Endothelial cell of umbilical vein (primary cell): ENCODE results near the gene POLE. TPM values are rescaled to one million over a fixed set of nuclear protein-coding genes. Genes with fewer than 3 reads are reported as not detected.

Source experiments
- BruUV-seq: library from RNA; stranded (reverse); fragments of 400-500 nt; replicated peaks from 2 replicates; lab custom pipeline; 2021; lab: Mats Ljungman, UMichigan
- CTCF ChIA-PET: fragments of 300-600, 350-600 bp; sonication (Branson Sonifier 250); formaldehyde crosslinking; loops from one replicate; lab custom pipeline; 2021; ENCODE audit warnings: antibody characterized with exemption, inconsistent platforms; lab: Charles Lee
- POLR2A ChIA-PET: fragments of 300-600, 350-600 bp; sonication (Branson Sonifier 250); formaldehyde crosslinking; loops from one replicate; lab custom pipeline; 2021; ENCODE audit warnings: antibody characterized with exemption, inconsistent platforms; lab: Charles Lee
- DNase-seq: peaks from one replicate; pipeline ENCODE4 v3.0.0-alpha.2; 2011; ENCODE audit warnings: low read depth, low spot score
- FAIRE-seq: peaks from 2 replicates; lab custom pipeline; 2011; peaks lifted over from hg19 to GRCh38; lab: Jason Lieb, UNC
- H2AFZ ChIP-seq: 2 replicates; pipeline ENCODE4 v1.6.0; 2012; ENCODE audit warnings: low read depth, low read length, control low read depth, inconsistent platforms
- H3K27ac ChIP-seq: 2 replicates; pipeline ENCODE4 v1.5.1; 2011; ENCODE audit warnings: low read depth, mild to moderate bottlenecking, control low read depth, low read length, moderate library complexity; ENCODE audit not compliant: insufficient read depth
- H3K27me3 ChIP-seq, 2 experiments: 2 replicates each; pipeline versions ENCODE4 v1.6.0 to v1.6.1; 2011; ENCODE audit warnings: low read length in 2 of 2, mixed read lengths in 1 of 2; ENCODE audit not compliant: control insufficient read depth in 2 of 2, insufficient read depth in 2 of 2
- H3K36me3 ChIP-seq, 2 experiments: 2 replicates in 1 of 2; 3 replicates in 1 of 2; pipeline ENCODE4 v1.5.1; 2011; ENCODE audit warnings: low read length in 2 of 2, mild to moderate bottlenecking in 1 of 2, moderate library complexity in 1 of 2; ENCODE audit not compliant: control insufficient read depth in 2 of 2, insufficient read depth in 2 of 2; ENCODE audit errors: extremely low read depth in 1 of 2
- H3K4me1 ChIP-seq: 3 replicates; pipeline ENCODE4 v1.5.1; 2011; ENCODE audit warnings: mild to moderate bottlenecking, low read length; ENCODE audit not compliant: control insufficient read depth, insufficient read depth; ENCODE audit errors: extremely low read depth
- H3K4me2 ChIP-seq: 2 replicates; pipeline ENCODE4 v1.6.1; 2011; ENCODE audit warnings: low read length, control low read depth, mixed read lengths; ENCODE audit not compliant: insufficient read depth
- H3K4me3 ChIP-seq, 3 experiments: fragments of 200-600 bp in 1 of 3; sonication (generic), shearing (Covaris generic) in 1 of 3; replicated peaks in 1 of 3; 2 replicates each; pipeline ENCODE4 v1.5.1; 2011 to 2016; ENCODE audit warnings: control low read depth in 3 of 3, low read length in 3 of 3, mild to moderate bottlenecking in 2 of 3, inconsistent platforms in 1 of 3, low read depth in 1 of 3, moderate library complexity in 1 of 3; ENCODE audit not compliant: insufficient read depth in 1 of 3
- H3K79me2 ChIP-seq: 2 replicates; pipeline ENCODE4 v1.6.0; 2012; ENCODE audit warnings: low read length, inconsistent platforms; ENCODE audit not compliant: control insufficient read depth, insufficient read depth
- H3K9ac ChIP-seq: replicated peaks from 2 replicates; pipeline ENCODE3; 2011; ENCODE audit warnings: low read length, control low read depth; ENCODE audit not compliant: insufficient read depth; ENCODE audit errors: extremely low read depth
- H3K9me1 ChIP-seq: replicated peaks from 3 replicates; pipeline ENCODE4 v1.6.0; 2011; ENCODE audit warnings: mild to moderate bottlenecking, low read length; ENCODE audit not compliant: control insufficient read depth, insufficient read depth; ENCODE audit errors: extremely low read depth
- H3K9me3 ChIP-seq: replicated peaks from 2 replicates; pipeline ENCODE4 v1.5.1; 2012; ENCODE audit warnings: low read length, inconsistent platforms; ENCODE audit not compliant: control insufficient read depth, insufficient read depth
- H4K20me1 ChIP-seq: replicated peaks from 2 replicates; pipeline ENCODE3; 2011; ENCODE audit warnings: mild to moderate bottlenecking, low read length; ENCODE audit not compliant: control insufficient read depth, insufficient read depth; ENCODE audit errors: extremely low read depth
- EZH2 ChIP-seq: IDR thresholded peaks from 2 replicates; pipeline ENCODE4 v1.6.1; 2012; ENCODE audit warnings: borderline replicate concordance, low read depth, mild to moderate bottlenecking, moderate library complexity, low read length, inconsistent platforms; ENCODE audit not compliant: severe bottlenecking
- FOS ChIP-seq: IDR thresholded peaks from 2 replicates; pipeline ENCODE4 v1.6.1; 2011; ENCODE audit warnings: mild to moderate bottlenecking, low read length, moderate library complexity, borderline replicate concordance; ENCODE audit not compliant: insufficient read depth
- GATA2 ChIP-seq: IDR thresholded peaks from 2 replicates; pipeline ENCODE4 v1.7.0; 2011; ENCODE audit warnings: low read depth, mild to moderate bottlenecking, moderate library complexity, mixed read lengths, low read length; ENCODE audit not compliant: insufficient read length, insufficient read depth
- JUN ChIP-seq: IDR thresholded peaks from 2 replicates; pipeline ENCODE4 v1.6.1; 2011; ENCODE audit warnings: borderline replicate concordance, low read depth; ENCODE audit not compliant: insufficient read length, insufficient read depth
- MYC ChIP-seq: IDR thresholded peaks from one replicate; pipeline ENCODE4 v1.6.1; 2011; ENCODE audit warnings: mild to moderate bottlenecking, low read depth, low read length
- POLR2A ChIP-seq: IDR thresholded peaks from 2 replicates; pipeline ENCODE4 v1.6.1; 2012; ENCODE audit warnings: low read depth, mild to moderate bottlenecking, control low read depth, low read length
- POLR2AphosphoS5 ChIP-seq: IDR thresholded peaks from 2 replicates; pipeline ENCODE4 v1.6.1; 2012; ENCODE audit warnings: low read depth, mild to moderate bottlenecking, control low read depth, low read length, moderate library complexity; ENCODE audit not compliant: insufficient read depth
- dilution Hi-C: fragments of 300-500 bp; cut with MboI; formaldehyde crosslinking; loops from one replicate; pipeline ENCODE4 v1.15.0; 2019; ENCODE audit warnings: low sequenced_read_pairs; ENCODE audit not compliant: extremely low pct_ligation_motif_present
- intact Hi-C: fragments of 100-400 bp; cut with micrococcal nuclease; formaldehyde crosslinking; loops from one replicate; pipeline ENCODE4 v1.10.0; 2022
- polyA plus RNA-seq, 4 experiments: library from polyadenylated mRNA; depleted of rRNA in 3 of 4; stranded (reverse) in 3 of 4; unstranded in 1 of 4; fragments of >200 nt; gene quantifications; 2 replicates each; pipeline versions ENCODE4 v1.2.1 to v1.2.3, GENCODE V29; 2011 to 2012; ENCODE audit warnings: missing spikeins in 1 of 4
- total RNA-seq: library from RNA; stranded (reverse); gene quantifications from 2 replicates; pipeline ENCODE4 v1.2.3, GENCODE V29; 2021
- TF ChIP-seq, protein P1 (sequence below), 2 donors: IDR thresholded peaks; 1 replicate in 1 of 2; 2 replicates in 1 of 2; pipeline ENCODE4 v1.5.1; 2011; ENCODE audit warnings: low read length in 2 of 2, mild to moderate bottlenecking in 2 of 2, moderate library complexity in 2 of 2, control low read depth in 1 of 2, inconsistent platforms in 1 of 2, low read depth in 1 of 2; ENCODE audit not compliant: insufficient read depth in 1 of 2; ENCODE audit errors: extremely low read depth in 1 of 2
- TF ChIP-seq, protein P2 (sequence below): IDR thresholded peaks from 2 replicates; pipeline ENCODE4 v1.6.1; 2011; ENCODE audit not compliant: insufficient read depth, insufficient read length

The POLE gene
- total and polyA plus RNA-seq, 2 donors (not counting 3 experiments of a cell fraction or from before 2014, with no cell fraction given), result 22.9 to 82.7 TPM

DNA sequence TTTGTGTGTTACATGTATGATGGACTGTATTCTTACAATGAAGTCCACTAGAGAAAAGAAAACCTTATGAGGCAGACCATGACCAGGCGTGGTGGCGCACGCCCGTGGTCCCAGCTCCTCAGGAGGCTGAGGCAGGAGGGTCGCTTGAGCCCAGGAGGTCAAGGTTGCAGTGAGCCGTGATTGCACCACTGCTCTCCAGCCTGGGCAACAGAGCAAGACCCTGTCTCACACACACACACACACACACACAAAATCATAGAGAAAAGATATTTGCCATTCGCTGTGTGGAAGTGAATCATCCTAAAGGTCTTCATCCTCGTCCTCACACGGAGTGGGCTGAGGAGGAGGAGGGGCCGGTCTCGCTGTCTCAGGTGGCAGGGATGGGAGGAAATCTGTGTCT, 109.0 kb downstream of the POLE start:
- BruUV-seq, result no TSS peak
- CTCF ChIA-PET, result interaction anchor here (1.5 kb wide), 1 partner anchor 164 kb away, joined by 4 read pairs; no protein-coding TSS in a partner anchor

More for the DNA sequence above, 109.0 kb downstream of the POLE start:
- Histone ChIP-seq H3K79me2 (no peaks in the 10 kb centered on the region), H3K27me3 (peaks cover 0 to 5% of the 10 kb centered on the region in 2 experiments), H3K9me3 (no peaks in the 10 kb centered on the region), H2AFZ (no peak overlapping the region), H3K36me3 (peaks cover 2 to 32% of the 10 kb centered on the region in 2 experiments), H3K27ac (no peak overlapping the region), H4K20me1 (no peaks in the 10 kb centered on the region), H3K9me1 (no peaks in the 10 kb centered on the region), H3K4me3 (no peak overlapping the region), H3K4me2 (no peak overlapping the region), H3K4me1 (no peaks in the 10 kb centered on the region), H3K9ac (no peak overlapping the region)
- FAIRE-seq (no peak), DNase-seq (no peak)
- TF ChIP-seq, protein P1, sequence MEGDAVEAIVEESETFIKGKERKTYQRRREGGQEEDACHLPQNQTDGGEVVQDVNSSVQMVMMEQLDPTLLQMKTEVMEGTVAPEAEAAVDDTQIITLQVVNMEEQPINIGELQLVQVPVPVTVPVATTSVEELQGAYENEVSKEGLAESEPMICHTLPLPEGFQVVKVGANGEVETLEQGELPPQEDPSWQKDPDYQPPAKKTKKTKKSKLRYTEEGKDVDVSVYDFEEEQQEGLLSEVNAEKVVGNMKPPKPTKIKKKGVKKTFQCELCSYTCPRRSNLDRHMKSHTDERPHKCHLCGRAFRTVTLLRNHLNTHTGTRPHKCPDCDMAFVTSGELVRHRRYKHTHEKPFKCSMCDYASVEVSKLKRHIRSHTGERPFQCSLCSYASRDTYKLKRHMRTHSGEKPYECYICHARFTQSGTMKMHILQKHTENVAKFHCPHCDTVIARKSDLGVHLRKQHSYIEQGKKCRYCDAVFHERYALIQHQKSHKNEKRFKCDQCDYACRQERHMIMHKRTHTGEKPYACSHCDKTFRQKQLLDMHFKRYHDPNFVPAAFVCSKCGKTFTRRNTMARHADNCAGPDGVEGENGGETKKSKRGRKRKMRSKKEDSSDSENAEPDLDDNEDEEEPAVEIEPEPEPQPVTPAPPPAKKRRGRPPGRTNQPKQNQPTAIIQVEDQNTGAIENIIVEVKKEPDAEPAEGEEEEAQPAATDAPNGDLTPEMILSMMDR (IDR thresholded peaks at IDR 0.05; ENCODE audit: extremely low read depth in 1 of 2, insufficient read depth in 1 of 2, low read depth in 1 of 2, low read length in 2 of 2), result no peak
- TF ChIP-seq FOS (no peak), POLR2AphosphoS5 (no peak), EZH2 (no peak), POLR2A (no peak), MYC (no peak), GATA2 (no peak), JUN (no peak)
- TF ChIP-seq, protein P2, sequence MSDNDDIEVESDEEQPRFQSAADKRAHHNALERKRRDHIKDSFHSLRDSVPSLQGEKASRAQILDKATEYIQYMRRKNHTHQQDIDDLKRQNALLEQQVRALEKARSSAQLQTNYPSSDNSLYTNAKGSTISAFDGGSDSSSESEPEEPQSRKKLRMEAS, result no peak
- dilution Hi-C loops, result no loop called here
- intact Hi-C loops, result no loop called here
- POLR2A ChIA-PET, result no interaction called here
